ENCODE results near the gene LRP1.

- no peak for TF ChIP-seq POLR2A (IDR thresholded peaks at IDR 0.05; ENCODE audit: extremely low read depth, insufficient read length)
- TF ChIP-seq CTCF (IDR thresholded peaks at IDR 0.05; ENCODE audit: low read depth, low read length) = peak; percentile 59
Measured at GRCh38 chr12:57112492-57113294, 15.6 kb upstream of the LRP1 start.
